NCI-H2227 (cell line): ENCODE measurements around the gene C16orf86.
A peak's percentile ranks its signal among the peaks of the same experiment; 100 is the strongest.
"Not testable (repeated sequence)": the region's sequence is repeated elsewhere in the genome, so short reads cannot be mapped to it uniquely, and the experiment has no call there.

ENCODE experiments used
- DNase-seq: peaks from one replicate; lab custom pipeline; 2025; ENCODE audit not compliant: unreplicated experiment; lab: John Stamatoyannopoulos, UW

C16orf86 gene

DNA sequence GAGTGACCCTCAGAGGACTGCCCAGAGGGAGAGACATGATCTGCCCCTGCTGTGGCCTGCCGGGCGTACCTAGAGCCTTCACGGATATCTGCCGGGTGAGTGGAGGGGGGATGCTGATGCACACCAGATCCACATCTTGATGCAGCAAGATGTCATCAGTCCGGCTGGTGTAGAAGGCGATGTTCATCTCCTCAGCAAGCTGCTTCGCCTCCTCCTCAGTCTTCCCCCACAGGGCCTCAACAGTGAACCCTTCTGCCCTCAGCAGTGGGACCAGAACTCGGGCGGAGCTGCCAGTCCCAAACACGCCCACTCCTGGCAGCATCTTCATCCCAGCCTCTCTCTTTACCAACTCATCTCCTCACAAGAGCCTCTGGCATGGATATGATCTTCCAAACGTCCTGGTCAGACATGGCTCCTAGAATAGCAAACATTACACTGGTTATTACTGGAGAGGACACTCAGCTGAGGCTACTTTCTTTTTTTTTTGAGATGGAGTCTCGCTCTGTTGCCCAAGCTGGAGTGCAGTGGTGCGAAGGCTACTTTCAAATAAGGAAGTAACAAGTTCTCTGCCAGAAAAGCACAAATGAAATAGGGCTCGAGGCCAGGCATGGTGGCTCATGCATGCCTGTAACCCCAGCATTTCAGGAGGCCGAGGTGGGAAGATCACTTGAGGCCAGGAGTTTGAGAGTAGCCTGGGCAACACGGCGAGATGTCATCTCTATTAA, 18.9 kb downstream of the C16orf86 start:
- no peak for DNase-seq

DNA sequence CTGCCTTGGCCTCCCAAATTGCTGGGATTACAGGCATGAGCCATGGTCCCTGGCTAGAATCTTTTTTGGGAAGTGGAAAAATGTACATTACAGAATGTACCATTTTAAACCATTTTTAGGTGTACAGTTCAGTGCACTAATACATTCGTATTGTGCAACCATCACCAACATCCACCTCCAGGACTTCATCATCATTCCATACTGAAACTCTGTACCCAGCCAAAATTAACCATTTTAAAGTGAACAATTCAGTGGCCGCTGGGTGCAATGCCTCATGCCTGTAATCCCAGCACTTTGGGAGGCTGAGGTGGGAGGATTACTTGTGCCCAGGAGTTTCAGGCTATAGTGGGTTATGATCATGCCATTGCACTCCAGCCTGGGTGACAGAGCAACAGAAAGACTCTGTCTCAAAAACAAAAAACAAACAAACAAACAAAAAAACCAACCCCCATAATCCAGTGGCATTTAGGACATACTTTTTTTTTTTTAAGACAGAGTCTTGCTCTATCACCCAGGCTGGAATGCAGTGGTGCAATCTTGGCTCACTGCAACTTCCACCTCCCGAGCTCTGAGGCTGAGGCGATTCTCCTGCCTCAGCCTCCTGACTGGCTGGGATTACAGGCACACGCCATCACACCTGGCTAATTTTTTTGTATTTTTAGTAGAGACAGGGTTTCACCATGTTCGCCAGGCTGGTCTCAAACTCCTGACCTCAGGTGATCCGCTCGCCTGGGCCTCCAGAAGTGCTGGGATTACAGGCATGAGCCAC, 27.1 kb downstream of the C16orf86 start:
- not testable (repeated sequence) for DNase-seq

DNA sequence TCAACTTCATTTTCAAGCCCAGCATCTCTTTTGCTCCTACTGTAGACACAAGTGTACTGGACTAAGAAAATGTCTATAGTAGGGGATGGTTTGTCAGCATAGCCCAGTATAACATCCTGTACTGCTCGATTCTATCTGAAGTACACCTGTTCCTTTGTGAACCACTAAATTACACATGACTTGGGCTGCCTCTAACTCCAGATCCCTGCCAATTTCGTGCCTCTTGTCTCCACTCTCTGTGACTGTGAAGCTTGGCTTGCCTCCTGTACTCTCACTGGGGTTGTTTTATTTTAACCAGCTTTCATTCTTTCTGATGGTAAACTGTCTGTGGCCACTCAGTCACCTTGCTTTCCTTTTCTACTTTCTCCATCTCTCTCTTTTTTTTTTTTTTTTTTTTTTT, 28.0 kb downstream of the C16orf86 start:
- DNase-seq: no peak

DNA sequence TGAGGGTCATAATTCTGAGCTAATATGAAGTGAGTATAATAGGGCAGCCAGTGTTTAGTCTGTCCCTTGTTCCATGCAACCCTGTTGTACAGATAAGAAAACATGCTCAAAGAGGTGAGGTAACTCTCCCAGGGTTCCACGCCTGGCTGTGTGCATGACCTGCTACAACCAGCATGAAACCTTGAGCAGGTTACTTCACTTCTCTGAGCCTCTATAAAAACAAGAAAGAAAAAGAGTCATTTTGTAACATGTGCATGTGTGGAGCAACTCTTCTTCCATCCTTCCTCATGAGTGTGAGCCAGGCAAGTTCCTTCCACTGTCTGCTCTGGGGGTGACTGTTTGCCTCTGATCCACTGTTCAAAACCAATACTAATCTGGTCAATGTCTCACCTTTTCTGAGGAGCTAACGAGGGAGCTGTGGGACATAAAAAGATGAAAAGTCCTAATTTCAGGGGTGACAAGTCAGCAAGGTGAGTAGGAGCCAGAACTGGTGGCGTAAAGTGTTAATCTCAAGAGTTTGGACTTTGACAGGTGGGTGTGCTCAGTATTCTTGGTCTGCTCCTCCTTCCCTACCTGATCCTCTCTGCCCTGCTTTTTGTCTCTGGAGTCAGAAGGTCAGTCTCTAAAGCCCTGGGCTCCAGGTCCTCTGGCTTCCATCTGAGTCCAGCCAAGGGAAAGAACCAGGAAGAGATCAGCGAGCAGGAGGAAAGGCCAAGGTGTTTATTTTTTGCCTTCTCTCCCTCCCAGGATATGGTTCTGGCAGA, 31.0 kb downstream of the C16orf86 start:
- no peak for DNase-seq

DNA sequence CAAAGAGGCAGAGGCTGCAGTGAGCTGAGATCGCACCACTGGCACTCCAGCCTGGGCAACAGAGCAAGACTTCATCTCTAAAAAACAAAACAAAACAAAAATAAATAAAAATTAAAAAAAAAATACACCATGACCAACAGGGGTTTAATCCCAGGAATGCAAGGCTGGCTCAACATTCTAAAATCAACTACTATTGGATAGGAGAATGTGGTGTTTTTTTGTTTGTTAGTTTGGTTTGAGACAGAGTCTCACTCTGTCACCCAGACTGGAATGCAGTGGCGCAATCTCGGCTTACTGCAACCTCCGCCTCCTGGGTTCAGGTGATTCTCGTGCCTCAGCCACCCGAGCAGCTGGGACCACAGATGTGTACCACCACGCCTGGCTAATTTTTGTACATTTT, 32.7 kb downstream of the C16orf86 start:
- no peak for DNase-seq

DNA sequence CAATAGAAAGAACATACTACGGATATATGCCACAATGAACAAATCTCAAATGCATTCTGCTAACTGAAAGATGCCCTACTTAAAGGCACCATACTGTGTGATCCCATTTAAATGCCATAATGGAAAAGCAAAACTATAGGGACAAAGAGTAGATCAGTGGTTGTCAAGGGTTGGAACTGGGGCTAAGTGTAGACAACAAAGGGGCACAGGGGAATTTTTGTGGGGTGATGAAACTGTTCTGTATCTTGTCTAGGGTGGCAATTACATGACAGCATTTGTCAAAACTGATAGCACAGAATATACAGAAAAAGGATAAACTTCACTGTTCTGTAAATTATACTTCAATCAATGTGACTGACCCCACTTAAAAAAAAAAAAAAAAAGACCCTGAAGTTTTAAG, 34.8 kb downstream of the C16orf86 start:
- DNase-seq: peak; percentile 37

DNA sequence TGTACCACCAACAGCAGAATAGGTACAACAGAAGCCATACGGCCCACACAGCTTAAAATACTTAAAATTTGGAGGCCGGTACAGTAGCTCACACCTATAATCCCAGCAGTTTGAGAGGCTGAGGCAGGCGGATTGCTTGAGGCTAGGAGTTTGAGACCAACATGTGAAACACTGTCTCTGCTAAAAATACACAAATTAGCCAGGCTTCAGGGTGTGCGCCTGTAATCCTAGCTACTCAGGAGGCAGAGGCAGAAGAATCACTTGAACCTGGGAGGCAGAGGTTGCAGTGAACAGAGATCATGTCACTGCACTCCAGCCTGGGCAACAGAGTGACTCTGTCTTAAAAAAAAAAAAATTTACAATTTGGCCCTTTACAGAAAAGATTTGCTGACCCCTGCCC, 35.5 kb downstream of the C16orf86 start:
- no peak for DNase-seq

DNA sequence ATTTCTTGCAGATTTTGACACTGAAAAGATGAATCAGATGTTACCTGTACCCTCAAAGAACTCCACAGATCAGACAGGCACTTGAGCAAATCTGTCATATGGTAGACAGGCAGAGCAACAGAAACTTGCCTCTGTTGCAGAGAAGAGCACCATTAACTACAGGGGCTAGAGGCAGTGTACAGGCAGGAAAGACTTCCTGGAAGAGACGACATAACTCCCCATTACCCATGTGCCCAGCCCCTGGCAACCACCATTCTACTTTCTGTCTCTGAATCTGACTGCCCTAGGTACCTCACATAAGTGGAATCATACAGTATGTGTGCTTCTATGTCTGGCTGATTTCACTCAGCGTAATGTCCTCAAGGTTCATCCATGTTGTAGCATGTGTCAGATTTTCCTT, 37.0 kb downstream of the C16orf86 start:
- DNase-seq: no peak

DNA sequence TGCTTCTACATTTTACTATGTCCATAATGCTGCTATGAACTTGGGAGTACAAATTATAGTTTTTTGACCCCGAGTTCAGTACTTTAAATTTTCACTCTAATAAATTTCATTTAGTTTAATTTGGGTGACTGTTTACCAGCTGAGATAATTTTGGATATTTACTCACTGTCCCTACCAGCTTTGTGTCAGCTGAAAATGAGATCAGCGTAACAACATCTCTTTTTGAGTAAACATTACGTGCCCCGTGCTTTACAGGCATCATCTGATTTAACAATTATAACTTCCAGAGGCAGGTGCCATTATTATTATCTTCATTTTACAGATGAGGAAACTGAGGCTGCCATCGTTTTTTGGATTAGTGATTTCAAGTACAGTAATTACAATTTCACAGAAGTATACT, 37.5 kb downstream of the C16orf86 start:
- no peak for DNase-seq

DNA sequence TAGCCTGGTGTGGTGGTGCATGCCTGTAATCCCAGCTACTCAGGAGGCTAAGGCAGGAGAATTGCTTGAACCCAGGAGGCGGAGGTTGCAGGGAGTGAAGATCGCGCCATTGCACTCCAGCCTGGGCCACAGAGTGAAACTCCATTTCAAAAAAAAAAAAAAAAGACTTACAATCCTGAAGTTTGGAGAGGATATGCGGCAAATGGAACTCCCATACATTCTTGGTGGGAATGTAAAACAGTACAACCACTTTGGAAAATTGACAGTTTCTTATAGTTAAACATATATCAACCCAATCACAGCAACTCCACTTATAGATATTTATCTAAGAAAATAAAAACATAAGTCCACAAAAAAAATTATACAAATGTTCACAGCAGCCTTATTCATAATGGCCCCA, 40.6 kb downstream of the C16orf86 start:
- DNase-seq: no peak

DNA sequence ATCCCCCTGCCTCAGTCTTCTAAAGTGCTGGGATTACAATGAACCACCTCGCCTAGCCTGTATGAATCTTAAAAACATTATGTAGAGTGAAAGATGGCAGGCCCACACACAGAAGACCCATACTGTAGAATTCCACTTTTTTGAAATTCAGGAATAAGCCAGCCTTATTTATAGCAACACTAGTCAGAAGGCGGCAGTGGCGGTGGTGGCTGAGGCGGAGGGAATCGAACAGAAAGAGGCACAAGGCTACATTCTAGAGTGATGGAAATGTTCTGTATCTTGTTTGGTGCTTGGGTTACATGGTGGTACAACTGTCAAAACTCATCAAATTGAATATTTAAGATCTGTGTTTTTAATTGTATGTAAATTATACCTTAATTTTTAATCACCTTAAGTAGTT, 41.2 kb downstream of the C16orf86 start:
- no peak for DNase-seq

DNA sequence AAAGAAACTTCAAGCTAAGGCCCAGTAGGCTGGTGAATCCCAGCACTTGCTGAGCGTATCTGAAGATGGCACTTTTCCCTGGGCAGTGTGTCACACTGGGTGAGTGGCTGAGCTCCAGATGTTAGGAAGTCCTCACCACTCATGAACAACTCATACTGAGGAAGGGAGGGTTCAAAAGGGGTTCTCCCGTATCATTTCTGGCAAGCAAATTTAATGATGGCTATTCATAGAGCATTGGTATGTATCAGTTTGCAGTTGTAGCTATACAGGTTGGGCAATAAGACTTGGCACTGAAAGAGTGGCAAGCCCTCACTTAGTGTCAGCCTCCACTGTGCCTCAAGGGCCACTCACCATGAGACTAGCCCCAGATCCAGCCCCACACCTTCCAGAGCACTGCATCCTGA, 41.8 kb downstream of the C16orf86 start:
- no peak for DNase-seq

DNA sequence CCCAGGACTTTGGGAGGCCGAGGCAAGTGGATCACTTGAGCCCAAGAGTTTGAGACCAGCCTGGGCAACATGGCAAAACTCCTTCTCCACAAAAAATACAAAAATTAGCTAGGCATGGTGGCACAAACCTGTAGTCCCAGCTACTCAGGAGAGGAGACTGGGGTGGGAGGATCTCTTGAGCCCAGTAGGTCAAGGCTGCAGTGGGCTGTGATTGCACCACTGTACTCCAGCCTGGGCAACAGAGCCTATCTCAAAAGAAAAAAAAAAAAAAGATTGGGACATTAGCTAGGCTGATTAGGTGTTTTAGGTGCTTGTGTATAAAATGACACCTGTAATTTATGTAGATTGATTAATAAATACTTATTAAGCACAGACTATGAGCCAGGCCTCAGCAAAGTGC, 42.4 kb downstream of the C16orf86 start:
- no peak for DNase-seq

DNA sequence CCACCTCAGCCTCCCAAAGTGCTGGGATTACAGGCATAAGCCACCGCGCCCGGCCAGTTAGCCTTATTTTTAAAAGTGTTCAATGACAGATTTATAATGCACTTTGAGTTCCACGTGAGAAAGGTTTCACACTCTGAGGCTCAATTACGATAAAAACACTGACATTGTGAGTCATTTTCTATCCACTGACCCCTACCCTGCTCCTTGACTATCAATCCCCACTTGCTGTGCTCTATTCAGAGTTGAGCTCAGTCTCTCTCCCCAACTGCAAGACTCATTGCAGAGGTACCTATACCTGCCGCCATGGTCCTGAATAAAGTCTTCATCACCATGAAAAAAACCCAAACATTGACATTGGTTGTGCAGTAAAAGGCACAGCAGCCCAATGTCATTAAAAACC, 44.0 kb downstream of the C16orf86 start:
- DNase-seq: no peak

DNA sequence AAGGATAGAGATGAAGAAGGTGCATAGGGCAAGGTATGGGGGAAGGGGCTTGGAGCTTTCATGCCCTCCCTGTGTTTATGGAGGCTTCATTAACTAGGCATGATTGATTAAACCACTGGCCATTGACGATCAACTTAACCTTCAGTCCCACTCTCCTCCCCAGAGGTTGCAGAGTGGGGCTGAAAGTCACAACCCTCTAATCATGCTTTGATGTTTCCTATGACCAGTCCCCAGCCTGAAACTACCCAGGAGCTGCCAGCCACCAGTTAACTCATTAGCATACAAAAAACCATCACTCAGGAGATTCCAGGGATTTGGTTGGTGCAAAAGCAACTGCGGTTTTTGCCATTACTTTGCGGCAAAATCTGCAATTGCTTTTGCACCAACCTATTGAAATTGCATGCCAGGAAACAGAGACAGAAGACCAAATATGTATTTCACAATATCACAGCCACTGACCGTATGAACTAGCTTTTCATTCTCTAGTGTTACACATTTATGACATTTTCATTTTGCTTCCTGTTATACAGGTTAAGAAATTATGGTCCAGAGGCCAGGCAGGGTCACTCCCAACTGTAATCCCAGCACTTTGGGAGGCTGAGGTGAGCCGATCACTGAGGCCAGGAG, 47.1 kb downstream of the C16orf86 start:
- DNase-seq: no peak

DNA sequence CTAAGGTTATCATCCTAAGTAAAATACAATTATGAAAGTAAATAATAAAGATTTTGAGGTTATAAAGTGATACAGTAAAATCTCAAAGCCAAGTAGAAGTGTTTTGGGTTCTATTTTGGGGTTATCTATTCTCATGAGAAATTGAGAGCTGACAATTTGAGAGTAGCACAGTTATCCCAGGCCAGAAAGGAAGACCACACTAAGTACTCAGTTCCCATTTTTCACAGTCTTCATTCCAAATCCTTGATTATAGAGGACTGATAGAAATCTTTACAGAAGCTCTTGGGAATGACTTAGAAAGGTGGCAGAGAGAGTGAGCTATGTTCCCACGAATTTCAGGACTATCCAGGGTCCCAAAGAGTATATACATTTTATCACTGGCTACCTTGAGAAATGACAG, 47.9 kb downstream of the C16orf86 start:
- no peak for DNase-seq

DNA sequence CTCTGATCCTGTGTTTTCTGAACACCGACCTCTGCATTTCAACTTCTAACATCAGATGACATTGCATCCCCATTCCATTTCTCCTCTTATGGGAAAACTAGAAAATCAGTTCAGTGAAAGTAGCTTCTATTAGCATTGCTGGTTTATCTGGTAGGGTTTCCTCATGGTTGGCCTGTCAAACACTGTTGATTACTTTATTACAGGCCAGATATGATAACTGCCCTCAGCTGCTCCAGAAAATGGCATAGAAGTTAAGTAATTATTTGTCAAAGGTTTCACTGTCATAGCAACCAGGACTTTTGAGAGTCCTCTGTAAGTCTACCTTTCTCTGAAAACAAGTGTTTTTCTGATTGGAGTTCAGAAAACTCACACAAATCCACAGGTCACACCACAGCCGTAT, 49.5 kb downstream of the C16orf86 start:
- no peak for DNase-seq
